GM20000 (cell line): ENCODE results near the gene TNNT1.
"Not testable (repeated sequence)": the region's sequence is repeated elsewhere in the genome, so short reads cannot be mapped to it uniquely, and the experiment has no call there.

Experiments
- DNase-seq: peaks from one replicate; pipeline ENCODE4 v3.0.0; 2012; ENCODE audit warnings: low spot score
- TF ChIP-seq, protein P1 (sequence below): IDR thresholded peaks from 2 replicates; pipeline ENCODE4 v1.5.1; 2012; ENCODE audit warnings: mild to moderate bottlenecking, control low read depth; ENCODE audit errors: extremely low read depth, missing control alignments

TNNT1 gene

DNA sequence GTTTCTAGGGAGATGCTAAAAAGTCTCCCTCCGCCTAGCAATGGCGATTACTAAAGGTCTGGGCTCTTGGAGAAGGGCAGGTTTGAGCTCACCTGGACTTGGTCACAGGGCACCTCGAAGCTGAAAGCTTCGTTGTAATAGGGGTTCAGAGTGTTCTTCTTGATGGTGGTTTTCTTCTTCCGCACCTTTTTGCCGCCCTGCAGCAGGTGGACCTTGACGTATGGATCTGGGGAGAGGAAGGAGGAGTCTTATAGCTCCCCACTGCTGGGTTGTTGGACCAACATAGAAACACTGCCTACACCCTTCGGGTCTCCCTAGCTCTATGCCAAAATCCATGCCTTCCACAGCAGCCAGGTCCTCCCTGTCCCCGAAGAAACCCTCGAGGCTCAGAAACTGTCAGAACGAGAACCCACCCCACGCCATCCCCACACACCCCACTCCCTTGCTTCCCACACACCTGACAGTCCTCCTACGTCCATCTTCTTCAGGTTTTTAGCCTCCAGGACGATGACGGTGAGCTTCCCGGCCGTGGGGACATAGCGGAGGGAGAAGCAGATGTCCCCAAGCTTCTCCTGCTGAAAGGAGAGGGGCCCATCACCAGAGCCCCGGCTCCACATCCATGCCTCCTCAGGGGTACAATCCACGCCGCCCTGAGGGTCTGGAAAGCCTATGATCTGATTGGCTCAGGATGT is 25.6 kb upstream of the TNNT1 start:
- TF ChIP-seq, protein P1, sequence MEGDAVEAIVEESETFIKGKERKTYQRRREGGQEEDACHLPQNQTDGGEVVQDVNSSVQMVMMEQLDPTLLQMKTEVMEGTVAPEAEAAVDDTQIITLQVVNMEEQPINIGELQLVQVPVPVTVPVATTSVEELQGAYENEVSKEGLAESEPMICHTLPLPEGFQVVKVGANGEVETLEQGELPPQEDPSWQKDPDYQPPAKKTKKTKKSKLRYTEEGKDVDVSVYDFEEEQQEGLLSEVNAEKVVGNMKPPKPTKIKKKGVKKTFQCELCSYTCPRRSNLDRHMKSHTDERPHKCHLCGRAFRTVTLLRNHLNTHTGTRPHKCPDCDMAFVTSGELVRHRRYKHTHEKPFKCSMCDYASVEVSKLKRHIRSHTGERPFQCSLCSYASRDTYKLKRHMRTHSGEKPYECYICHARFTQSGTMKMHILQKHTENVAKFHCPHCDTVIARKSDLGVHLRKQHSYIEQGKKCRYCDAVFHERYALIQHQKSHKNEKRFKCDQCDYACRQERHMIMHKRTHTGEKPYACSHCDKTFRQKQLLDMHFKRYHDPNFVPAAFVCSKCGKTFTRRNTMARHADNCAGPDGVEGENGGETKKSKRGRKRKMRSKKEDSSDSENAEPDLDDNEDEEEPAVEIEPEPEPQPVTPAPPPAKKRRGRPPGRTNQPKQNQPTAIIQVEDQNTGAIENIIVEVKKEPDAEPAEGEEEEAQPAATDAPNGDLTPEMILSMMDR, result no peak
- DNase-seq, result no peak

GRCh38 chr19:55173714-55174409 is 24.9 kb upstream of the TNNT1 start:
- DNase-seq, result peak; percentile 73
- TF ChIP-seq, protein P1, result no peak

- no peak for DNase-seq
- TF ChIP-seq, protein P1, result no peak
Measured at GRCh38 chr19:55173186-55173713, 24.2 kb upstream of the TNNT1 start.

DNA sequence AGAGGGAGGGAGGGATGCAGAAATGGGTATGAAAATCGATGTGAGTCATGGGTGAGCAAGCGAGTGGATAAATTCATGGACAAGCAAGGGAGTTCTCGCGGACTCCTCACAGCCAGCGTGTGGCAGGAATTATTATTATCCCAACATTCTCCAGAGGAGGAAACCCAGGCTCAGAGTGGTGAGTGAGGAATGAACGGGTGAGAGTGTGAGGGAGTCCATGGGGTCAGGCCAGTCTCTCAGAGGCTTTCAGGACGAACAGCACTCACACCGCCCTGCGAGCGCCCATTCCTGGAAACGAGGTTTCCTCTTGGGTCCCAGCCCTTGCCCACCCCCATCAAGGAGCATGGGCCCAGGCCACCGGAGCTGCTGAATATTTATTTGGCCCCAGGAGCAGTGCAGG is 23.7 kb upstream of the TNNT1 start:
- TF ChIP-seq, protein P1, result no peak

GRCh38 chr19:55172318-55172717 is 23.3 kb upstream of the TNNT1 start:
- not testable (repeated sequence) for DNase-seq

More for the DNA sequence above, 23.7 kb upstream of the TNNT1 start:
- DNase-seq, result no peak

DNA sequence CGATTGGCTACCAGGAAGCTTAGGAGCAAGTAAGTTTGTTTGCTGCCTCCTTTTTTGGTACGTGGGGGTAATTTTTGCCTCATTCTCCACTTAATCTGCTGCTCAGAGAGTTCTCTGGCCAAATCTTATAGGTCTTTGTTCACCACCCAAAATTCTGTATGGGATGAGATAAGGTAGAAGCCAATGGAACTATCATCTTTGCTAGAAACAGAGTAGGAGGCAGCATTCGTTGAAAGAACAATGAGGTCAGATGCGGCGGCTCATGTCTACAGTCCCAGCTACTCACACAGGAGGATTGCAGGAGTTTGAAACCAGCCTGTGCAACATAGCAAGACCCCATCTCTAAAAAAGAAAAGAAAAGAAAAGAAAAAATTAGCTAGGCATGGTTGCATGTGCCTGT is 22.4 kb upstream of the TNNT1 start:
- TF ChIP-seq, protein P1, result no peak
- no peak for DNase-seq

- TF ChIP-seq, protein P1, result no peak
- no peak for DNase-seq
Measured at GRCh38 chr19:55169136-55169535, 20.1 kb upstream of the TNNT1 start.
